T follicular helper cell (primary cell): Measurements from ENCODE around the gene POLR1B.
"Not testable (repeated sequence)": the region's sequence is repeated elsewhere in the genome, so short reads cannot be mapped to it uniquely, and the experiment has no call there.

ENCODE experiments used
- DNase-seq: peaks from one replicate; pipeline ENCODE4 v3.0.0-alpha.2; 2020; ENCODE audit warnings: low read depth

The POLR1B gene

GRCh38 chr2:112540906-112541305, 1.4 kb upstream of the POLR1B start:
- DNase-seq = no peak

GRCh38 chr2:112541315-112542122, 746 bp upstream of the POLR1B start:
- DNase-seq = no peak

- DNase-seq = no peak
Measured at GRCh38 chr2:112542984-112543661, 858 bp downstream of the POLR1B start.

GRCh38 chr2:112547333-112547732, 5.1 kb downstream of the POLR1B start:
- DNase-seq = no peak

- DNase-seq = no peak
Measured at GRCh38 chr2:112548980-112549379, 6.7 kb downstream of the POLR1B start.

GRCh38 chr2:112566104-112566503, 23.8 kb downstream of the POLR1B start:
- DNase-seq = no peak

- not testable (repeated sequence) for DNase-seq
Measured at GRCh38 chr2:112566508-112566907, 24.2 kb downstream of the POLR1B start.

GRCh38 chr2:112572005-112572404, 29.7 kb downstream of the POLR1B start:
- no peak for DNase-seq

GRCh38 chr2:112577756-112578155, 35.5 kb downstream of the POLR1B start:
- DNase-seq = no peak

GRCh38 chr2:112579241-112579640, 37.0 kb downstream of the POLR1B start:
- DNase-seq = no peak

- no peak for DNase-seq
Measured at GRCh38 chr2:112580084-112580483, 37.8 kb downstream of the POLR1B start.

- DNase-seq = no peak
Measured at GRCh38 chr2:112582314-112582746, 40.1 kb downstream of the POLR1B start.

- DNase-seq = no peak
Measured at GRCh38 chr2:112583497-112584133, 41.4 kb downstream of the POLR1B start.

GRCh38 chr2:112584134-112584890, 42.0 kb downstream of the POLR1B start, which contains the start of gene CHCHD5:
CHCHD5 (plus strand) TSS chr2:112584609; CDS start chr2:112584648, 39 bp downstream.
- DNase-seq = peak; percentile 90

GRCh38 chr2:112584891-112585250, 42.6 kb downstream of the POLR1B start:
- no peak for DNase-seq

GRCh38 chr2:112585400-112585799, 43.1 kb downstream of the POLR1B start:
- DNase-seq = no peak

- DNase-seq = no peak
Measured at GRCh38 chr2:112585873-112586464, 43.7 kb downstream of the POLR1B start.

GRCh38 chr2:112588611-112589045, 46.4 kb downstream of the POLR1B start:
- no peak for DNase-seq

- no peak for DNase-seq
Measured at GRCh38 chr2:112591413-112591812, 49.1 kb downstream of the POLR1B start.

GRCh38 chr2:112593736-112594135, 51.5 kb downstream of the POLR1B start:
- DNase-seq = no peak

- DNase-seq = no peak
Measured at GRCh38 chr2:112597537-112598322, 55.5 kb downstream of the POLR1B start.
